Activated T-cell treated with anti-CD3 and anti-CD28 coated beads for 1 hour (primary cell): ENCODE measurements around the gene PEBP1.
"Not testable (repeated sequence)": the region's sequence is repeated elsewhere in the genome, so short reads cannot be mapped to it uniquely, and the experiment has no call there.

Experiments used
- DNase-seq: peaks from one replicate; pipeline ENCODE4 v3.0.0-alpha.2; 2020; ENCODE audit warnings: low read depth

PEBP1 gene

DNA sequence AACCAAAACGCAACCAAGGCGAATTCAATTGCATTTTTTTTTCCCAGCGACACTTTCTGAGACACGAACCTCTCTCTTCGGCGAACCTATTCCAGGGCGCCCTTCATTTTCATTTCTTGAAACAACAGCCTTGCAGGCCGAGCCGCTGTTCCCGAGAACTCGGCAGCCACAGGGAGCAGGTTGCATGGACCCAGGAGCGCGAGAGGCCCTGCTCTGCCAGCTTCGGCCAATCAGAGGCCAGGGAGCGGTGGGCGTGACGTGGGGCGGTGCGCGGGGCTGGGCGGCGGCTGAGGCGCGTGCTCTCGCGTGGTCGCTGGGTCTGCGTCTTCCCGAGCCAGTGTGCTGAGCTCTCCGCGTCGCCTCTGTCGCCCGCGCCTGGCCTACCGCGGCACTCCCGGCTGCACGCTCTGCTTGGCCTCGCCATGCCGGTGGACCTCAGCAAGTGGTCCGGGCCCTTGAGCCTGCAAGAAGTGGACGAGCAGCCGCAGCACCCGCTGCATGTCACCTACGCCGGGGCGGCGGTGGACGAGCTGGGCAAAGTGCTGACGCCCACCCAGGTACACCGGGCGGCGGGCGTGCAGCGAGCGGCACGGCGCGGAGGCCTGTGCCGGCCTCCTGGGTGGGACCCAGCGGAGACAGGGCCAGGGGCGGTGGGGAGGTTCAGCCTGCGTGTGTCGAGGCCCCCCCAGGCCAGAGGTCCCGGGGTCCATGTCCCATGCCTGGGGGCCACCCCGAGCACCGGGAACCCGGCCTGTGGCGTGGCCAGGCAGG, at the start of gene PEBP1:
Gene PEBP1 (plus strand): TSS at position 337 of the 771 bp plus-strand sequence. CDS start 86 bp downstream, at position 423.
- peak; percentile 91 for DNase-seq

DNA sequence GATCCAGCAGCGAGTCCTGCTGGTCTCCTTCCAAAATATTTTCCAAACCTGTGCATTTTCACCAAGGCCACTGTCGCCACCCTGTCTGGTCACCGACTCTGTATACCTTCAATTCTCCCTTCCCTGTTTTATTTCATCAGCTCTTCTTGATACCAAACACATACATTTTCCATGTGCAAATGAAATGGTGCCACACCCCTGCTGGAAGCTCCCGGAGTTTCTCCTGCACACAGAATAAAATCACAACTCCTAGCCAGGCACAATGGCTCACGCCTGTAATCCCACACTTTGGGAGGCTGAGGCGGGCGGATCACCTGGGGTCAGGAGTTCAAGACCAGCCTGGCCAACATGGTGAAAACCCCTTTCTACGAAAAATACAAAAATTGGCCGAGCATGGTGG, 46.1 kb upstream of the PEBP1 start:
- DNase-seq = no peak

GRCh38 chr12:118094039-118094438, 41.9 kb upstream of the PEBP1 start:
- no peak for DNase-seq

GRCh38 chr12:118098401-118098800, 37.5 kb upstream of the PEBP1 start:
- DNase-seq = no peak

- no peak for DNase-seq
Measured at GRCh38 chr12:118098911-118099671, 36.8 kb upstream of the PEBP1 start.

GRCh38 chr12:118101051-118101450, 34.9 kb upstream of the PEBP1 start:
- no peak for DNase-seq

- DNase-seq = no peak
Measured at GRCh38 chr12:118102070-118102469, 33.9 kb upstream of the PEBP1 start.

GRCh38 chr12:118102609-118103008, 33.3 kb upstream of the PEBP1 start:
- no peak for DNase-seq

- no peak for DNase-seq
Measured at GRCh38 chr12:118103201-118103600, 32.7 kb upstream of the PEBP1 start.

- DNase-seq = no peak
Measured at GRCh38 chr12:118103601-118104382, 32.1 kb upstream of the PEBP1 start, which contains the start of gene VSIG10. VSIG10 (minus strand) TSS chr12:118104011; CDS start chr12:118103671, 340 bp downstream.

DNA sequence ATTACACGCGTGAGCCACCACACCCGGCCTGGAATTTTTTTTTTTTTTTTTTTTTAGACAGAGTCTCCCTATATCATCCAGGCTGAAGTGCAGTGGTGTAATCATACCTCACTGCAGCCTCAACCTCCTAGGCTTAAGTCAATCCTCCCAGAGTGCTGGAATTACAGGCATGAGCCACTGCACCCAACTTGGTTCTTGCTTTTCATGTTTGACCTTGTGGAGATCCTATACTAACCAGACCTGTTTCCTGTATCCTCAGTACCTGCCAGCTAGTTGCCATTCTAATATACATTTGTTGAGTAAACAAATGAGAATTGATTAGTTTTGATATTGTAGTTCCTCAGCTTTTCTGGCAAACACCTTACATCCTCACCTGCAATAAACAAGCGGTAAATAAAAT, 28.9 kb upstream of the PEBP1 start:
- no peak for DNase-seq

- DNase-seq = no peak
Measured at GRCh38 chr12:118107694-118108093, 28.2 kb upstream of the PEBP1 start.

DNA sequence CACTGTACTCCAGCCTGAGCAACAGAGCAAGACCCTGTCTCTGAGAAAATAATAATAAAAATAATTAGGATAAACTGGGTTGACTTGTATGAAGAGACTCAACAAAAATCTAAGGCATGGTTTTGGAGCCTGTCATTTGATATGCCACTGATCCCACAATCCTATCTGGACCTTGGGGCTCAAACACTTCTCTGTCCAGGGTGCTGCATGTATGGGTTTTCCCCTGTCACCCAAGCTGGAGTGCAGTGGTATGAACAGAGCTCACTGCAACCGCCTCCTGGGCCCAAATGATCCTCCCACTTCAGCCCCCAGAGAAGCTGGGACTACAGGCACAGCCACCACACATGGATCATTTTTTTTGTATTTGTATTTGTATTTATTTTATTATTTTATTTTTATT, 26.8 kb upstream of the PEBP1 start:
- DNase-seq = no peak

DNA sequence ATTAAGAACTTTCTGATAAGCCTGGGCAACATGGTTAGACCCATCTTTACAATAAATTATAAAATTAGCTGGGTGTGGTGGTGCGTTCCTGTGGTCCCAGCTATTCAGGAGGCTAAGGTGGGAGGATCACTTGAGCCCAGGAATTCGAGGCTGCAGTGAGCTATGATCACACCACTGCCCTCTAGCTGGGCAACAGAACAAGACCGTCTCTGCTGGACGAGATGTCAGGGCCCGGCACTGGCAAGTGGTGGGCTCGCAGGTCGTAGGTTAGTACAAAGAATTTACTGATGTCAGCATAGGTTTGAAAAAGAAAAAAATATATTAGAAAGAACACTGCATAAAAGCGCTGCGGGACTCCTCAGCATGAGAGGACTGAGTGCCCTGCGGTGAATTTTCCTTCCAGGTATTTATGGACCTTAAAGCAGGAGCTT, 16.5 kb upstream of the PEBP1 start:
- DNase-seq = no peak

- peak; percentile 56 for DNase-seq
Measured at GRCh38 chr12:118120579-118121363, 15.2 kb upstream of the PEBP1 start.

DNA sequence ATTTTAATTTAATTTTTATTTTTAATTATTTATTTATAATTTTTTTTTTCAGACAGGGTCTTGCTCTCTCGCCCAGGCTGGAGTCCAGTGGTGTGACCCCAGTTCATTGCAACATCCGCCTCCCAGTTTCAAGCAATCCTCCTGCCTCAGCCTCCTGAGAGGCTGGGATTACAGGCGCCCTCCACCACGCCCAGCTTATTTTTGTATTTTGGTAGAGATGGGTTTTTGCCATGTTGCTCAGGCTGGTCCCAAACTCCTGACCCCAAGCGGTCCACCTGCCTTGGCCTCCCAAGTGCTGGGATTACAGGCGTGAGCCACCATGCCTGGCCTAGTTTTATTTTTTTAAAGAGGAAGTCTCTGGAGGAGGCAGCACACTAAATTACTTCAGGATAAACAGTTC, 13.7 kb upstream of the PEBP1 start:
- no peak for DNase-seq

GRCh38 chr12:118124333-118124874, 11.5 kb upstream of the PEBP1 start:
- no peak for DNase-seq

DNA sequence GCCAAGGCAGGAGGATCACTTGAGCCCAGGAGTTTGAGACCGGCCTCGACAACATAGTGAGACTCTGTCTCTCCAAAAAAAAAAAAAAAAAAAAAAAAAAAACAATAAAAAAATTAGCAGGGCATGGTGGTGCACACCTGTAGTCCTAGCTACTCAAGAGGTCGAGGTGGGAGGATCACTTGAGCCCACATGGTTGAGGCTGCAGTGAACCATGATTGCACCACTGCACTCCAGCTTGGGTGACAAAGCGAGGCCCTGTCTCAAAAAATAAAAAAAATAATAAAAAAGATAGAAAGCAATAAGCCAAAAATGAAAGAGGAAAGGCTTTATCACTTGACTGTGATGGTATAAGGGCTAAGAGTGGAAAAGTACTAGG, 10.2 kb upstream of the PEBP1 start:
- DNase-seq = no peak

- DNase-seq = no peak
Measured at GRCh38 chr12:118126119-118126757, 9.7 kb upstream of the PEBP1 start.

GRCh38 chr12:118127867-118128266, 8.1 kb upstream of the PEBP1 start:
- no peak for DNase-seq

DNA sequence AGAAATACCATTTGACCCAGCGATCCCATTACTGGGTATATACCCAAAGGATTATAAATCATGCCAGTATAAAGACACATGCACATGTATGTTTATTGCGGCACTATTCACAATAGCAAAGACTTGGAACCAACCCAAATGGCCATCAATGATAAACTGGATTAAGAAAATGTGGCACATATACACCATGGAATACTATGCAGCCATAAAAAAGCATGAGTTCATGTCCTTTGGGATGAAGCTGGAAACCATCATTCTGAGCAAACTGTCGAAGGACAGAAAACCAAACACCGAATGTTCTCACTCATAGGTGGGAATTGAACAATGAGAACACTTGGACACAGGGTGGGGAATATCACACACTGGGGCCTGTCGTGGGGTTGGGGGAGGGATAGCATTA, 6.5 kb upstream of the PEBP1 start:
- DNase-seq = not testable (repeated sequence)
